Cardiac fibroblast (primary cell): ENCODE data around the gene CLEC18C.
"Not testable (repeated sequence)": the region's sequence is repeated elsewhere in the genome, so short reads cannot be mapped to it uniquely, and the experiment has no call there.

Experiments used
- DNase-seq, 2 donors: peaks; one replicate each; pipeline versions ENCODE4 v3.0.0 to v3.0.0-alpha.2; 2010; ENCODE audit warnings: low read depth in 2 of 2
- H3K4me3 ChIP-seq, 2 donors: replicated peaks in 1 of 2; 1 replicate in 1 of 2; 2 replicates in 1 of 2; pipeline ENCODE4 v1.5.1; 2011; ENCODE audit warnings: low read depth in 2 of 2, low read length in 2 of 2, mild to moderate bottlenecking in 2 of 2, moderate library complexity in 1 of 2
- CTCF ChIP-seq: IDR thresholded peaks from one replicate; pipeline ENCODE4 v1.5.1; 2011; ENCODE audit warnings: low read depth, mild to moderate bottlenecking, low read length, inconsistent platforms

CLEC18C gene

GRCh38 chr16:70173212-70173837 lies at the start of gene CLEC18C:
Gene CLEC18C, plus strand, starts transcription at chr16:70173787. Its CDS starts 492 bp downstream, at chr16:70174279.
- DNase-seq, H3K4me3 ChIP-seq: not testable (repeated sequence)

- DNase-seq, H3K4me3 ChIP-seq: not testable (repeated sequence)
Observed at GRCh38 chr16:70123822-70124221, 49.8 kb upstream of the CLEC18C start.

GRCh38 chr16:70126226-70126625 lies 47.4 kb upstream of the CLEC18C start:
- peak in 1 of 2 donors; percentile 6 for DNase-seq
- H3K4me3 ChIP-seq: not testable (repeated sequence)

- not testable (repeated sequence) for H3K4me3 ChIP-seq, DNase-seq
Observed at GRCh38 chr16:70127706-70128105, 45.9 kb upstream of the CLEC18C start.

- DNase-seq, H3K4me3 ChIP-seq: not testable (repeated sequence)
Observed at GRCh38 chr16:70128844-70129243, 44.7 kb upstream of the CLEC18C start.

- H3K4me3 ChIP-seq, DNase-seq: not testable (repeated sequence)
Observed at GRCh38 chr16:70135796-70136195, 37.8 kb upstream of the CLEC18C start.

- not testable (repeated sequence) for DNase-seq, H3K4me3 ChIP-seq
Observed at GRCh38 chr16:70136595-70136994, 37.0 kb upstream of the CLEC18C start.

- DNase-seq, H3K4me3 ChIP-seq: not testable (repeated sequence)
Observed at GRCh38 chr16:70142739-70143138, 30.8 kb upstream of the CLEC18C start.

- not testable (repeated sequence) for DNase-seq, H3K4me3 ChIP-seq
Observed at GRCh38 chr16:70143231-70143895, 30.2 kb upstream of the CLEC18C start.

- DNase-seq, H3K4me3 ChIP-seq: not testable (repeated sequence)
Observed at GRCh38 chr16:70147853-70148252, 25.7 kb upstream of the CLEC18C start.

- not testable (repeated sequence) for H3K4me3 ChIP-seq, DNase-seq
Observed at GRCh38 chr16:70148453-70148852, 25.1 kb upstream of the CLEC18C start.

- DNase-seq, H3K4me3 ChIP-seq: not testable (repeated sequence)
Observed at GRCh38 chr16:70149296-70149695, 24.3 kb upstream of the CLEC18C start.

GRCh38 chr16:70151391-70151790 lies 22.2 kb upstream of the CLEC18C start:
- H3K4me3 ChIP-seq: no peak overlapping the region
- DNase-seq: no peak
- TF ChIP-seq CTCF: no peak
